HG02885 (cell line): ENCODE measurements around the gene TAOK1.
A peak's percentile ranks its signal among the peaks of the same experiment; 100 is the strongest.

Experiments used
- ATAC-seq: cut with Tn5 transposase; IDR thresholded peaks from one replicate; pipeline ENCODE4 v1.9.1; 2021; ENCODE audit warnings: mild to moderate bottlenecking; ENCODE audit not compliant: unreplicated experiment, poor library complexity

Gene TAOK1

DNA sequence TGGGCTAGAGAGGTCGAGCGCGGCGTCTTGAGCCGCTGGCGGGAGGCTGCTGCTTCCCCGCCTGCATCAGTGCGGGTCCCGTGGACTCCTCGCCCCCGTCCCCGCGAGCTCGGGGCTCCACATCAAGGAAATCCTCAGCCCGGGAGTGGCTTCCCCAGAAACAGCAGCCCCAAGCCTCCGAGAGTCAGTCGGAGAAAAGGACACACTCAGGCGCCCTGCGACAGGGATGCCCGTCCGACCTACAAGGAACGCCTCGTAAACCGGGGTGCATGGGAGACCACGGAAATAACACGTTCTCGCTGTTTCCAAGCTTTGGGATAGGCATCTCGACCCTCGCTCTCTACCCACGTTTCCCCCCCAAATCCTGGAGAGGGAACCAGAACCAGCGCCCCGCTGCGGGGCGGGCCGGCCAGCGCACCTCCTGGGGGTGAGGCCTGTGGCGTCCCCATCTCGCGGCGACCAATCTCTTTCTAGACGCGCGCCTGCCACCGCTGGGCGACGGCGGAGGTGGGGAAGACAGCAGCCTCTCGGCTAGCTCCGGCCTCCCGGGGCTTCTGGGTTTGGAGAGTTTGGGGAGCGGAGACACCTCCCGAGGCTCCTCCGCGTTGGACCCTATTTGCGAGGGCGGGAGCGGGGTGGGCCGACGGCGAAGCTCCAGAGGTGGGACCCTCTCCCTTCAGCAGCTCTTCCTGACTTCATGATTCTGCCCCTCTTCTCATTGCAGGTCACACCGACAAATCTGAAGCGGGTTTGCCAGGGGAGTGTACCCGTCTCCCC, 177.6 kb downstream of the TAOK1 start:
- ATAC-seq, result peak; percentile 42

DNA sequence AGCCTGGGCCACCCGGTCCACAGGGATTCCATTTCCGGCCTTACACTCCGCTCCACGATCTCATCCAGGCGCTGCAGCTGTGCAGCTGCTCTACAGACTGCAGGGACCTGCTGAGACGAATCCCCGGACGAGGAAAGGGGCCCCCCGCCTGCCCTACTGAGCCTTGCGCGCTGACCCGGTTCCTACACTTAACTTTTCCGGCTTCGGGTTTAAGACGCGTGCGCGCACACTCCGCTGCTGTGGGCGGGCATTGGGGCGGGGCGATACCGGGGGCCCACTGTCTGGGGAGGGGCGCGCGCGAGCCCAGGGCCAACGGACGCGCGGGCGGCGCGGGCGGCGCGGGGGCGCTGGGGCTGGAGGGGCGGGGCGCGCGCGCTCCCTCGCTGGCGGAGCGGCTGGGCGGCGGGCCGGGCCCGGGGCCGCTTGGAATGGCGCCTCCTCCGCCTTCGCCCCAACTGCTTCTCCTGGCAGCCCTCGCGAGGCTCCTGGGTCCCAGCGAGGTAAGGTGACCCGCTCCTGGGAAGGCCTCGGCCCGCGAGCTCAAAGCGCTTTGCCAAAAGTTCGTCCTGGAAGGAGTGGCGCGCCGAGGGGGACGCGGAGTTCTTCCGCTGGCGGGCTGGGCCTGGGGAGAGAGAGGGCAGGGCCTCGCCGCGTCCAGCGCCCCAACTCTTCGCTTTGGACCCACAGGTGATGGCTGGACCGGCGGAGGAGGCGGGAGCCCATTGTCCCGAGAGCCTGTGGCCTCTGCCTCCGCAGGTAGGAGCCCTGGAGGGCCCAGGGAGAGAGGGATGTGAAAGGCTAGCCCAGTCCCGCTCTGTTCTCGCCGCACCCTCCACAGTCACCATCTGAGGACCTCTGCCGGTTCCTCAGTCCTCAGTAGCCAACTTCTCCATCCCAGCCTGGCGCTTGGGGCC, 178.4 kb downstream of the TAOK1 start, which contains the start of gene TP53I13:
Gene TP53I13, plus strand, starts transcription at position 371 of the 914 bp plus-strand sequence. Its CDS starts 58 bp downstream, at position 429.
- ATAC-seq, result peak; percentile 47

DNA sequence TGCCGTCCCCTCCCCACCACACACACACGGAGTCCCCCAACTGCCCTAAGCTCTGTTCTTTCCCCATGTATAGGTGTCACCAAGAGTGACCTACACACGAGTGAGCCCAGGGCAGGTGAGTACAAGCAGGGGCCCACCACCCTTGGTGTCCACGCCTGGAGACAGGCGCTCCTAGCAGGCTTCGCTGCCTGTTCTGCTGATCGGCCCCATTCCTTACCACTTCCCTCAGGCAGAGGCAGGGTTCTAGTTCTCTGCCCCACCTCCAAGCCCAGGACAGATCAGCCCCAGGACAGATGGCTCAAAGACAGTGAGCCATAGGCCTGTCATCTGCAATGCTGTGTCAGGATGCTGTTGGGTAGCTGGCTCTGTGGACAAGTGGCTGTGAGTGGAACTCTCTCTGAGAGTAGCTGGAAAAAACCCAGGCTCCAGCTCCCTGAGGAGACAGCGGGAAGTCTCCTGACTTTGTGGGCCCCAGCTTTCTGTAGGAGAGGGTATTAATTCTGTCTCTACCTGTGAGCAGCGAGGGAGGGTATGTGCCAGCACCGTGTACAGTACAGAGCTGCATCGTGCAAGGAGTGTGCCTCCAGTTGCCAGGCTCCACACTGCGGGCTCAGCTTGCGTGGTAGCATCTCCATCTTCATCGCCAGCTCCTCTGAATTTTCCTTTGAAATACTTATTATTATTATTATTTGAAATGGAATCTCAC, 179.2 kb downstream of the TAOK1 start:
- no peak for ATAC-seq

DNA sequence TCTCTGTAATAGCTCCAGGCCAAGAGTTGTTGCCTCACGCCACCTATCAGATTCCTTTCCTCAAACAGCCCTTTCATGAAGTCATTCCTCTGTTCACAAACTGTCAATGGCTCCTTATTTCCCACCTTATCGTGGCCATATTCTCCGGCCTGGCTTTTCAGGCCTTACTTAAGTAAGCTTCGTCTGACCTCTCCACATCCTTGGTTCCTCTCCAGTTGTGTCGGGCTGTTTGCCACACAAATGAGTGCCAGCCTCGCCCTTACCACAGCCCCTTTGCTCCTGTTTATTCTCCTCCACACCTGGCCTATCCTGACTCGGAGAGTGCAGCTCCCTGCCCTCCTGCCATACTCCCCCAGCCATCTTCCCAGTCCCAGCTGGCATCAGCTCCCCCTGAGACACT, 180.4 kb downstream of the TAOK1 start:
- ATAC-seq, result no peak

DNA sequence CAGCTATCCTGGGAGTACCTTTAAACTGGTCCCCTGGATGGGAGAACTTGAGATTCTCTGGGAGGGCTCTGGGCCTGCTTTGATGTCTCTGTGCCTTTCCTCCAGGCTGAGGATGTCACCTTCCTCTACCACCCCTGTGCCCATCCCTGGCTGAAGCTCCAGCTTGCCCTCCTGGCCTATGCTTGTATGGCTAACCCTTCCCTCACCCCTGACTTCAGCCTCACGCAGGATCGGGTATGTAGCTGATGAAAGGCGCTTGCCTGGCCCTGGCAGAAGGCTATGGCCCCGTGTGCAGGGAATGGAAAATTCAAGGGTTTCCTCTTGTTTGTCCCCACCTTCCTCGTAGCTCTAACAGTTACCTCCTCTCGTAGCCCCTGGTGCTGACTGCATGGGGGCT, 181.3 kb downstream of the TAOK1 start:
- no peak for ATAC-seq

DNA sequence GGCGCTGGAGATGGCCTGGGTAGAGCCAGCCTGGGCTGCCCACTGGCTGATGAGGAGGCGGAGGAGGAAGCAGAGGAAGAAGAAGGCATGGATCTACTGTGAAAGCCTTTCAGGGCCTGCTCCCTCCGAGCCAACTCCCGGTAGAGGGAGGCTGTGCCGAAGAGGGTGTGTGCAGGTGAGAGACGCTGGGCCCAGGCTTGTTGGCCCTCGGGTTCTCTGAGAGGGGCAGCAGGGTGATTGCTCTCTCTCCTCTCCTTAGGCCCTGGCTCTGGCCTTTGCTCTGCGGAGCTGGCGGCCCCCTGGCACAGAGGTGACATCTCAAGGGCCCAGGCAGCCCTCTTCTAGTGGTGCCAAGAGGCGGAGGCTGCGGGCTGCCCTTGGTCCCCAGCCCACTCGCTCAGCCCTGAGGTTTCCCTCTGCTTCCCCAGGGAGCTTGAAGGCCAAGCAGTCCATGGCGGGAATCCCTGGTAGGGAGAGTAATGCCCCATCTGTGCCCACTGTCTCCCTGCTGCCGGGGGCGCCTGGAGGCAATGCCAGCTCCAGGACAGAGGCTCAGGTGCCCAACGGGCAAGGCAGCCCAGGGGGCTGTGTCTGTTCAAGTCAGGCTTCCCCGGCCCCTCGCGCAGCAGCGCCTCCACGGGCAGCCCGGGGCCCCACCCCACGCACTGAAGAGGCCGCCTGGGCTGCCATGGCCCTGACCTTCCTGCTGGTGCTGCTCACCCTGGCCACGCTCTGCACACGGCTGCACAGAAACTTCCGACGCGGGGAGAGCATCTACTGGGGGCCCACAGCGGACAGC, 181.9 kb downstream of the TAOK1 start:
- no peak for ATAC-seq

DNA sequence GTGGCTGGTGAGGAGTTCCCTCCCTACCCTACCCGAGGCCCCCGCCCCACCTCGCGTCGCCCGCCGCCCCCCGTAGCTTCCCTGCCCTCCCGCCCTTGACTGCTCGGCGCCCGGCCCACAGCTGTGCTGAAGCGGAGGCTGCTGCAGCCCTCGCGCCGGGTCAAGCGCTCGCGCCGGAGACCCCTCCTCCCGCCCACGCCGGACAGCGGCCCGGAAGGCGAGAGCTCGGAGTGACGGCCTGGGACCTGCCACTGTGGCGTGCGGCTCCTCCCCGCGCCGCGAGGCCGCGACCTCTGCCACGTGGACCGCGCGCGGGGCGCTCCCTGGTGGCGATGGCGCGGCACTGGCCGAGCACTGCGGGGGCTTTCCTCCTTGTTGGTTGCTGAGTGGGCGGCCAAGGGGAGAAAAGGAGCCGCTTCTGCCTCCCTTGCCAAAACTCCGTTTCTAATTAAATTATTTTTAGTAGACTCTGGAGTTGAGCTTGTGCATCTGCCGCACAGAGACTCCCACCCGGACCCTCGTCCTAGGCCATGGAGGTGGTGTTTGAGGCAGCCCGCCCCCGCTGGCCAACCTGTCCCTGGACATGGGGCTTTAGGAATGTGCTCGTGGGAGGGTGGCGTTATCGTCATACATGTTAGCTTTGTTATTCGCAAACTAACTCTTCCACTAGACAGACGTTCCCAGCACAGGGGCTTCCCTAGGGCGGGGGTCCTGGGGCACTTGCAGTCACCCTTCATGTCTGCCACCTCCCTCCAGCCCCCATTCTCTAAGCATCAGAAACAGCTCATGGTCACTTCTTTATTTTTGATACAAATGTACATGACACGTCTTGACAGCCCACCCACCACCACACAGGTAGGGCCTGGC, 182.8 kb downstream of the TAOK1 start:
- ATAC-seq, result peak; percentile 41

DNA sequence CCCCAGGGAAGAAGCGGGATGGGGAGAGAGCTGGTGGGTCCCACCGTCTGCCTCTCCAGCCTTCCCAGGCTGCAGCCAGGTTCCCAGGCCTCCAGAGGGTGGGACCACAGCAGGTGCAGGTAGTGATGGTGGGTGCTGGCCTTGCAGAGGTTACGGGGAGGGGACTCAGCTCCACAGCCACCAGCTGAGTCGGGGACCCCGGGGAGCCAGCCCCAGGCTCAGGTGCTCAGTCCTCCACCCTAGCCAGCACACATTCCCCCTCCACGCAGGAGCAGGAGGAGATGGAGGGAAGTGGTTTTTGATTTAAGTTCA, 183.4 kb downstream of the TAOK1 start:
- no peak for ATAC-seq

DNA sequence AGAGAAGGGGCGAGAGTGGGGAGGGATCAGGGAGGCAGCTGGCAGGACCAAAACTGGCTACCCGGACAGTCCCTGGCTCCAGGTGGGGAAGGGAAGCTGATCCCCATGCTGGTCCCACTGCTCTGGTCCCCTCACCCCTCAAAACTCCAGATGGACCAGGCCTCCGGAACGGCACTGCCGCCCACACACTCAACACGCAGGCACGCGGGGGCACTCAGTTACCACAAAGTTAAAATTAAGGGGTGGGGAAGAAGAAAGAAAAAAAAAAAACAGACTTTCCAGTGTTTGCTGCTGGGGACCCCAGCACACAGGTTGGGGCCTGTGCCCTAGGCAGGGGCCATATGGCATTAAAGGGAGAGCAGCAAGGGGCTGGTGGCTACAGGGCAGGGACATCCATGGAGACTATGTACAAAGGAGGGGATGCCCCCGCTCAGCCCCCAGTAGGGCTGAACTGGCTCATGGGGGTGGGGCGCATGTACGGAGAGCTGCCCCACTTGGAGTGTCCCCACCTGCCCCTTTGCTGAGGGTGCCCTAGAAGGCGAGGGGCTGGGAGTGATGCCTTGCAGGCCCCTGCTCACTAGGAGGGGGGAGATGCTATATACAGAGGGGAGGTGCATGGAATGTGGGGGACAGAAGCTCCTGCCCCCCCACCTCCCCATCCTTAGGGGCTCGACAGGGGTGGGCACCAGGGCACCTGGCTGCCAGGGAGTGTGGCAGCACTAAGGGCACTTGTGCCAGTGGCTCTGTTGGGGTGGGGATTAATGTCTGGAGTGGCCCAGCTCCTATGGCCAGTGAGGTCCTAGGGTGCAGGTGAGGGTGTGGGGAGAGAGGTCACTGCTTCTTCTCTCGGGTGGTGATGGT, 183.9 kb downstream of the TAOK1 start:
- ATAC-seq, result no peak

DNA sequence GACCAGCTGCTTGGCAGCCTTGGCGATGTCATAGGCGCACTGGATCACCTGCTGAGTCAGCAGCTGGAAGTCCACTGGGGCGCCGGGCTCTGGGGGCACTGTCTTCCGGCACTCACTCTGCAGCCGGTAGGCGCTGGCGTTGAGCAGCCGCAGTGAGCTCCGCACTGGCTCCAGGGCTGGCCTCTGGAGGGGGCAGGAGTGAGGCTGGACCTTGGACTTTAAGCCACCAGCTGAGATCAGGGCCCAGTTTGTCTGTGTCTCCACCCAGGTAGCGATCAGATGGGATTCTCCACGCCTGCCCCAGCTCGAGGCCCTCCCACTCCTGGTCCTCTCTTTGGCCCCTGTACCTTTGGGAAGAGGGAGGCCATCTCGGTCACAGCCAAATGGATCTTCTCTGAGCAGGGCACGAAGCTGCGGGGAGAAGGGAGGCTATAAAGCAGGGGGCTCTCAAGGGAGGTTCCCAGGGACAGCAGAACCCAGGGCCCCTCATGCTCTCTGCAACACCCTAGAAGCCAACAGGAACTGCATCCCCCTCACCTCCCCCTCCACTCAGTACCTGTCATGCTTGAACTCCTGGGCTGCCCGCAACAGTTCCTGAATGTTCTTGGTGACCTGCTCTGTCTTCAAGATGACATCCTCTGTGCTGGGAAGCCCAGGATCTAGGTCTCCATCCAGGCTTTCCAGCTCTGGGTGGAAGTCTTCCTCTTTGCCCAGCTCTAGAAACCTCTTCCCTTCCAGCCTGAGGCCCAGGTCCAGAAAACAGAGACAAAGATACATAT, 184.8 kb downstream of the TAOK1 start:
- no peak for ATAC-seq

DNA sequence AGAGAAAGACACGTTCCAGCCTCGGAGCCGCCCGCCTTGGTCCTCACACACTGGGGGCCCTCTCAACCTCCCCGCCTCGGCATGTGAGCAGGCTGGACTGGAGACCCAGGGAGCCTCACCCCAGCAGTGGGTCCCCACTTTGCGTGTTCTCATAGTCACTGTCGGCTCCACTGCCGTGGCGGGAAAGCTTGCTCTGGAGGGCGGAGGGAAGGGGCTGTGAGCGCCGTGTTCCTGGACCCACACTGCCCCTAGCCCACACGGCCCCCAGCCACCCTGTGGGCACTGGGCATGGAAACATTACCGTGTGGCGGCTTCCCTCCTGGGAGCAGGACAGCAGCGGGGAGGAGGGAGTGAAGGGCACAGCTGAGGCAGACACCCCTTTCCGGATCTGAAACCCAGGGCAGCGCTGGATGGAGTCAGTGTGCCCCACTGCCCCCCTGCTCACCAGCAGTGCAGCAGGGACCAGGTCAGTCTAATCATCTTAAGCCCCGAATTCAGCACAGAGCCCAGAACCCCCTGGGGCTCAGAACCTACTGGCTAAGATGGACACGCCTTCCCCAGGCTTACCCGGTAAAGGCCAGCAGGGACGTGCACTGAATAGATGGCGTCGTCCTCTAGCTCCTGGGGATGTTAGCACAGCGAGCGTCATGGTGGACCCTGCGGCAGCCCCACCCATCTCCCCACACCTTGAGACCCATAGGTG, 185.5 kb downstream of the TAOK1 start:
- ATAC-seq, result no peak

DNA sequence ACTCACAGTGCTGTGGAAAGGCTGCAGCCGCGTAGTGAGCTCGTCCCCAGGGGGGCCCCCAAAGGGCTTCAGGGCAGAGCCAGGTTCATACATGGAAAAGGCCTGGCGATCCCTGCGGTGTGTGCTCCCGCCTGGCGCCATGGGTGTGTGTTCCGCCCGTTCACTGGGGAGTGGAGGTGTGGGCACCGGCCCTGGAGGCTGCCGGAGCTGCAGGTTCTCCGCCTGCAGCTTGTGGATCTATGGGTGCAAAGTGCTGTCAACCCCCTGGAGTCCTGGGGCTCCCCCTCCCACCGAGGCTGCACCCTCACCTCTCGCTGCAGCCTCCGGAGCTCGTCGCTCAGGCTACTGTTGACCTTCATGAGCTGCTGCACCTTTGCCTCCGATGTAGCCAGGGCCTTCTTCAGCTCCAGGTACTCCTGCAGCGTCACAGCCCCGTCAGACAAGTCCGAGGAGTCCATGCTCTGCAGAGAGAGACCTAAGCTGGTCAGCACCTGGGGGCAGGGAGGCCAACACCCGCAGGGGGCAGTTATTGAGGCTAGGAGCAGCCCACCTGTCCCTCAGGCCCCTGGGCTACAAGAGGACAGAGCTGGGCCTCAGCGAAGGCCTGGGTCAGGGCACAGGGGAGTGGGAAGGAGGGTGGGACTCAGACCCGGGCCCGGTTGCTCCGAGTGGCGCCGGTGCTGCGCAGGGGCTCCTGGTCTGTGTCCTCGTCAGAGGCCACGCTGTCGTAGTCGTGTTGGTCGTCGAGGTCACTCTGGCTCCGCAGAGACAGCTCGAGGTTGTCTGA, 186.2 kb downstream of the TAOK1 start:
- no peak for ATAC-seq

DNA sequence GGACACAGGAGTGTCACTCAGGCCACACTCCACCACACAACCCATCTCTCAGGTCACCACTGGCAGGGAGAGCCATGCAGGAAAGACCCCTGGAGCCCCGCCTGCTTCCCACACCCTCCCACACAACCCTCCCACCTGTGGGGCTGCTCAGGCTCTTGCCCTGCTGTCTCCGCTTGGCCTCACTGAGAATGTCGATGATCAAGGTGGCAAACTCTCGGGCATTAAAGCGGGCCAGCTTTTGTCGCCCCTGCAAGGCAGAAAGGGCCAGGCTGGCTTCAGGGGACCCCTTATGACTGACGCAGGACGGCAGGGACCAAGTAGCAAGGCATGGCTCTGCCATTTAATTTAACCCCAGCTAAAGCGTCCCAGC, 186.8 kb downstream of the TAOK1 start:
- ATAC-seq, result no peak

DNA sequence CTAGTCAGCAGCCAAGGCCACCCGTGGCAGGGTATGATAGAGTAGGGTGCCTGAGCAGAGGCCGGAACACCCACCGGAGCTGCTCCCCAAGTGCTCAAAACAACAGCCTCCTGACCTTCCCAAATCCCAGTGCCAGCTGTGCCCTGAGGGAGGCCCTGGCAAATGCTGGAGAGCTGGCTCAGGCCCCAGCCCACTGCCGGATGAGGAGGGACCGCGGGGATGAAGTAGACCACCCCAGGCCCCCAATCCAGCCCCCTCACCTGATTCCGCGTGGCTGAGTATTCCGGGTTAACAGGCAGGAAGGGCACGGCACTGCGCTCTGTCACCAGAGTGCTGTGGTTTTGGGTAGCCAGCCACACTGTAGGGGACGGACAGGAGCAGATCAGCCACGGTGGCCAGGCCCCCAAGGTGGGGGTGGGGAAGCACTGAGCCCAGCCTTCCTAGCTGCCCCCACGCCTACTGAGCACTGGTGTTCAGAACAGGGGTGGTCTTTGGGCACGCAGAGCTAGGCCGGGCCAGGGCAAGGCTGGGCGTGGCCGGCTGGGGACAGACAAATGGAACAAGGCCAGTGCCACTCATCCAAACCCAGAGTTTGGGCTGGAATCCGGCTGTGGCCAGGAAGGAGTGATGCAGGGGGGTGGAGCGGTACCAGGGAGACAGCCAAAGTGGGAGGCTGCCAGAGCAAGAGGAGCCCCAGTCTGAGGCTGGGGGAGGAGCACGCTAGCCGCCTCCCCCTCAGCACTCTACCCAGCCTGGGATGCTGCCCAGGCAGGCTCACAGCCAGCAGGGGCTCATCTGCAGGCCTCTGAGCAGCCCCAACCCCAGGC, 187.4 kb downstream of the TAOK1 start:
- no peak for ATAC-seq
